Type B pancreatic cell (in vitro differentiated cells): ENCODE measurements around the gene NUTF2. TPM values are rescaled to one million over a fixed set of nuclear protein-coding genes. Genes with fewer than 3 reads are reported as not detected.

Experiments
- DNase-seq: peaks from one replicate; pipeline ENCODE4 v3.0.0; 2021; ENCODE audit warnings: mixed read lengths; ENCODE audit not compliant: unreplicated experiment; ENCODE audit errors: extremely low spot score
- H3K27ac Mint-ChIP-seq: 2 replicates; pipeline ENCODE4 v1.8.0; 2021; ENCODE audit warnings: mild to moderate bottlenecking, mixed read lengths
- H3K27me3 Mint-ChIP-seq: 2 replicates; pipeline ENCODE4 v1.8.0; 2021; ENCODE audit warnings: mixed read lengths
- H3K36me3 Mint-ChIP-seq: 2 replicates; pipeline ENCODE4 v1.8.0; 2021; ENCODE audit warnings: mixed read lengths
- H3K4me1 Mint-ChIP-seq: one replicate; pipeline ENCODE4 v1.8.0; 2021; ENCODE audit warnings: mixed read lengths; ENCODE audit not compliant: unreplicated experiment
- H3K4me3 Mint-ChIP-seq: 2 replicates; pipeline ENCODE4 v1.8.0; 2021; ENCODE audit warnings: mild to moderate bottlenecking, mixed read lengths
- H3K9me3 Mint-ChIP-seq: 2 replicates; pipeline ENCODE4 v1.8.0; 2021; ENCODE audit warnings: mixed read lengths
- CTCF ChIP-seq: fragments of 200-600 bp; sonication (generic); conservative IDR thresholded peaks from 2 replicates; pipeline ENCODE4 v1.5.0; 2021; ENCODE audit warnings: antibody characterized with exemption, mild to moderate bottlenecking
- total RNA-seq: library from RNA; stranded (reverse); gene quantifications from 2 replicates; pipeline ENCODE4 v1.2.1, GENCODE V29; 2021; ENCODE audit warnings: low replicate concordance

The NUTF2 gene
- total RNA-seq, 1 donor from 2014 or later = 144 TPM

DNA sequence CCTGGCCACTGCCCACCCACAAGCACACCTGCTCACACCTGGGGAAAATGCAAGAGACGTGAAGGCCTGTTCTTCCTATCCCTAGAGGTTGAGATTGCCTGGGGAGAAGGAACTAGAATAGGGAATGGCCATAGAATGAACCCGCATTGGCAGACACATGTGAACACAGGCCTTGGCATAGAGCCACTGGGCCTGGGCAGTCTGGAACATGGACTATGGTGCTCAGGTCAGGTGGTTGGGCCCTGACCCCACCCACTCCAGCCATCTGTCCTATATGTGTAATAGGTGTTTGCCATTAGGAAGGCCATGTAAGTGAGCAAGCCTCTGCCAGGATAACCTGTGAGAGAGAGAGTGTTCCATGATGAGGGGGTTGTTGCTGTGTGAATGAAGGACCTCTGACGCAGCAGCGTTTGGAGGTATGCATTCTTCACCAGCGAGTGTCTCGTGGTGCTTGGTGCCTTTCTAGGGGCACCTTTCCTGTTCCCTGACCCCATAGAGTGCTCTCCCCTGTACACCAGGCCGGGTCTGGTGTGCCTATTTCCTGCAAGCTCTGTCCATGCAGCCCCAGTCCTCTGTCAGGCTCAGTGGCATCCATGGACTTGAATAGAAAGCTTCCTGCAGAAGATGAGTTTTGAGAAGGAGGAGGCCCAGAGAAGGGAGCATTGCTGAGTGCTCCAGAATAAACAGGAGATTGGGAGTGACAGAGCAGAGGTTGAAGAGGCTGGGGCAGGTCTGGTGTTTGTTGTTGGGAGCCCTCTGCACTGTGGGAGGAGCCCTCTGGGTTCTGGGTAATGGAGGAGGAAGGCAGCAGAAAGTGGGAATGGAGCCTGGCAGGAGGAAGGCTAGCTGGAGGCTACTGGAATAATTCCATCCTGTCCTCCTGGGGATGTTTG is 69.3 kb downstream of the NUTF2 start:
- no peaks in the 10 kb centered on the region for H3K27me3 Mint-ChIP-seq
- no peak for TF ChIP-seq CTCF
- no peak for DNase-seq
- peaks cover 4% of the 10 kb centered on the region for H3K36me3 Mint-ChIP-seq
- H3K27ac Mint-ChIP-seq = peak overlapping the region; percentile 58
- no peak overlapping the region for H3K4me3 Mint-ChIP-seq
- H3K4me1 Mint-ChIP-seq = peaks cover 4% of the 10 kb centered on the region
- H3K9me3 Mint-ChIP-seq = no peaks in the 10 kb centered on the region

- Mint-ChIP-seq H3K27me3 (no peaks in the 10 kb centered on the region), H3K36me3 (peaks cover 4% of the 10 kb centered on the region), H3K27ac (peak overlapping the region; percentile 63), H3K4me3 (no peak overlapping the region), H3K4me1 (peaks cover 9% of the 10 kb centered on the region), H3K9me3 (no peaks in the 10 kb centered on the region)
- no peak for TF ChIP-seq CTCF
- DNase-seq = no peak
These were observed 70.6 kb downstream of the NUTF2 start for GRCh38 chr16:67917140-67917851.

DNA sequence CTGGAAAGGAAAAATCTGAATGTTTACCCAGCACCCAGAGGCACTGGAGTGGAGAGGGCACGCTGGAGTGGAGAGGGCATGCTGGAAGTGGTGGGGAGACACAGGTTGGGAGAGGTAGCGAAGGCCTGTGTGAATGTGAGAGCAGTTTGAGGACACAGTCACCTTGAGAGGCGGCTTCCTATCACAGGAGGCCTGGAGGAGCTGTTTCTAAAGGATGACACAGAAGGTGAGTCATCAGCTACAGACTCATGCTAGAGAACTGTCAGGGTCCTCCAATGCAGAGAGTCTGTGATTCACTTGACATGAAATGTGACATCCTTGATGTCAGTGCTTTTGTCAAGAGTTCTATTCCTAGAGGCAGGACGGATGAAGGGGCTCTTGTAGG is 71.1 kb downstream of the NUTF2 start:
- H3K27me3 Mint-ChIP-seq = no peaks in the 10 kb centered on the region
- H3K4me1 Mint-ChIP-seq = peaks cover 11% of the 10 kb centered on the region
- peak overlapping the region; percentile 63 for H3K27ac Mint-ChIP-seq
- no peak overlapping the region for H3K4me3 Mint-ChIP-seq
- peaks cover 4% of the 10 kb centered on the region for H3K36me3 Mint-ChIP-seq
- DNase-seq = no peak
- H3K9me3 Mint-ChIP-seq = no peaks in the 10 kb centered on the region
- TF ChIP-seq CTCF = no peak

DNA sequence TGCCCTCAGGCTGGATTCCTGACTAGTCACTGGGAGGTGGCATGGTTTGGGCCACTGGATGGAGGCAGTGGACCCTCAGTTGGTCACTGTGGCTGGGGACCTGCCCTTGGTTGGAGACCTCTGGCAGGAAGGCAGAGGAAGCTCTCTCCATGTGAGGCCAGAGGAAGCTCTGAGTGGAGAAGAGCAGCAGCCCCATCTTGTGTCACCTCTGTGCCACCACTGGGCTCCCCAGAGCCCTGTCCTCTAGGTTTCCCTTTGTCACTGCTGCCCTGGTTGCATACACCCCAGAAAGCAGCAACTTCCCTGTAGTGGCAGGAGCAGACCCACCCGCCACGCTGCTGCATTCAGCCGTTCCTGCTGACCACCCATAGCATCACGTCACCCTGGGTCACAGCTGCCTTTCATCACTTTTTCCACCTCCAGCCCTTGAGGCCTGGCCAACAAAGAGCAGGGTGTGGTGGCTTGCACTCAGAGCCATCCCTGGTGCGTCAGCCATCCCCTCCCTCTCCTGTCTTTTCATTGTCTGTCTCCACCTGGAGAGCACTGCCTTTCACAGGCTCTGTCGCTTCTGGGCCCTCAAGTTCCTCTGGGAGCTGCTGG is 73.0 kb downstream of the NUTF2 start:
- no peak for TF ChIP-seq CTCF
- H3K36me3 Mint-ChIP-seq = no peaks in the 10 kb centered on the region
- no peak overlapping the region for H3K27ac Mint-ChIP-seq
- peaks cover 16% of the 10 kb centered on the region for H3K4me1 Mint-ChIP-seq
- H3K9me3 Mint-ChIP-seq = no peaks in the 10 kb centered on the region
- no peak for DNase-seq
- H3K27me3 Mint-ChIP-seq = no peaks in the 10 kb centered on the region
- no peak overlapping the region for H3K4me3 Mint-ChIP-seq

Other genes starting within 250 kb of the NUTF2 start
- 2.8 and 3.4 TPM in 2 replicates for gene CARMIL2, start 201.8 kb upstream of the NUTF2 start, total RNA-seq
- gene ACD, start 186.7 kb upstream of the NUTF2 start, total RNA-seq = 19.9 and 31.6 TPM in 2 replicates
- 4.7 and 6.5 TPM in 2 replicates for gene PARD6A, start 186.0 kb upstream of the NUTF2 start, total RNA-seq
- gene ENKD1, start 180.2 kb upstream of the NUTF2 start, total RNA-seq = 12.2 and 18.8 TPM in 2 replicates
- gene C16orf86, start 180.1 kb upstream of the NUTF2 start, total RNA-seq = 1.5 and 2.8 TPM in 2 replicates
- 31.7 and 34.3 TPM in 2 replicates for gene GFOD2, start 127.6 kb upstream of the NUTF2 start, total RNA-seq
- 27.3 and 27.5 TPM in 2 replicates for gene RANBP10, start 40.4 kb upstream of the NUTF2 start, total RNA-seq
- 3.9 and 7.2 TPM in 2 replicates for gene TSNAXIP1, start 40.0 kb upstream of the NUTF2 start, total RNA-seq
- 25.5 and 35.1 TPM in 2 replicates for gene THAP11, start 4.6 kb upstream of the NUTF2 start, total RNA-seq
- 67.6 and 74.2 TPM in 2 replicates for gene CENPT, start 760 bp downstream of the NUTF2 start, total RNA-seq
- 77.5 and 81.1 TPM in 2 replicates for gene EDC4, start 26.1 kb downstream of the NUTF2 start, total RNA-seq
- gene NRN1L, start 38.0 kb downstream of the NUTF2 start, total RNA-seq = 0.80 and 1.1 TPM in 2 replicates
- 39.2 and 41.5 TPM in 2 replicates for gene PSKH1, start 46.3 kb downstream of the NUTF2 start, total RNA-seq
- 0.59 and 1.4 TPM in 2 replicates for gene CTRL, start 84.9 kb downstream of the NUTF2 start, total RNA-seq
- 51.9 and 68.8 TPM in 2 replicates for gene PSMB10, start 89.9 kb downstream of the NUTF2 start, total RNA-seq
- 20.2 and 26.1 TPM in 2 replicates for gene LCAT, start 97.2 kb downstream of the NUTF2 start, total RNA-seq
- 48.1 and 68.8 TPM in 2 replicates for gene SLC12A4, start 121.7 kb downstream of the NUTF2 start, total RNA-seq
- gene DPEP3, start 133.6 kb downstream of the NUTF2 start, total RNA-seq = not detected in 2 replicates
- not detected in 2 replicates for gene DPEP2, start 152.6 kb downstream of the NUTF2 start, total RNA-seq
- gene DPEP2NB, start 169.0 kb downstream of the NUTF2 start, total RNA-seq = not detected in 2 replicates
- 14.7 and 15.2 TPM in 2 replicates for gene DDX28, start 176.3 kb downstream of the NUTF2 start, total RNA-seq
- 21.7 and 24.1 TPM in 2 replicates for gene DUS2, start 176.4 kb downstream of the NUTF2 start, total RNA-seq
- gene NFATC3, start 238.4 kb downstream of the NUTF2 start, total RNA-seq = 37.5 and 55.5 TPM in 2 replicates